ENCODE data around the gene ANKRD29. TPM values are rescaled to one million over a fixed set of nuclear protein-coding genes. Genes with fewer than 3 reads are reported as not detected.
"Not testable (repeated sequence)": the region's sequence is repeated elsewhere in the genome, so short reads cannot be mapped to it uniquely, and the experiment has no call there.

The ANKRD29 gene
- total RNA-seq, 1 experiment from 2014 or later = not detected

- in situ Hi-C loops (cut with HindIII; ENCODE audit: low sequenced_read_pairs) = no loop called here
- DNase-seq (ENCODE audit: low spot score) = no peak
Observed at GRCh38 chr18:23573626-23574431, 88.9 kb downstream of the ANKRD29 start.

- DNase-seq (ENCODE audit: low spot score) = no peak
- in situ Hi-C loops (cut with HindIII; ENCODE audit: low sequenced_read_pairs) = no loop called here
Observed at GRCh38 chr18:23573020-23573419, 89.7 kb downstream of the ANKRD29 start.

- in situ Hi-C loops (cut with HindIII; ENCODE audit: low sequenced_read_pairs) = no loop called here
- DNase-seq (ENCODE audit: low spot score) = no peak
Observed at GRCh38 chr18:23572570-23572969, 90.1 kb downstream of the ANKRD29 start.

GRCh38 chr18:23572012-23572411 is 90.7 kb downstream of the ANKRD29 start:
- in situ Hi-C loops (cut with HindIII; ENCODE audit: low sequenced_read_pairs) = no loop called here
- DNase-seq (ENCODE audit: low spot score) = no peak

- in situ Hi-C loops (cut with HindIII; ENCODE audit: low sequenced_read_pairs) = no loop called here
- no peak for DNase-seq (ENCODE audit: low spot score)
Observed at GRCh38 chr18:23570912-23571504, 91.7 kb downstream of the ANKRD29 start.

GRCh38 chr18:23569299-23570063 is 93.2 kb downstream of the ANKRD29 start:
- in situ Hi-C loops (cut with HindIII; ENCODE audit: low sequenced_read_pairs) = no loop called here

GRCh38 chr18:23568281-23569138 is 94.2 kb downstream of the ANKRD29 start:
- DNase-seq (ENCODE audit: low spot score) = no peak
- in situ Hi-C loops (cut with HindIII; ENCODE audit: low sequenced_read_pairs) = no loop called here

More at GRCh38 chr18:23569299-23570063, 93.2 kb downstream of the ANKRD29 start:
- DNase-seq (ENCODE audit: low spot score) = no peak

- in situ Hi-C loops (cut with HindIII; ENCODE audit: low sequenced_read_pairs) = no loop called here
- DNase-seq (ENCODE audit: low spot score) = no peak
Observed at GRCh38 chr18:23567671-23568070, 95.0 kb downstream of the ANKRD29 start.

- in situ Hi-C loops (cut with HindIII; ENCODE audit: low sequenced_read_pairs) = no loop called here
- no peak for DNase-seq (ENCODE audit: low spot score)
Observed at GRCh38 chr18:23565916-23566547, 96.7 kb downstream of the ANKRD29 start.

GRCh38 chr18:23563377-23564043 is 99.2 kb downstream of the ANKRD29 start:
- in situ Hi-C loops (cut with HindIII; ENCODE audit: low sequenced_read_pairs) = no loop called here
- DNase-seq (ENCODE audit: low spot score) = no peak

GRCh38 chr18:23560186-23560585 is 102.5 kb downstream of the ANKRD29 start:
- DNase-seq (ENCODE audit: low spot score) = no peak
- in situ Hi-C loops (cut with HindIII; ENCODE audit: low sequenced_read_pairs) = no loop called here

- in situ Hi-C loops (cut with HindIII; ENCODE audit: low sequenced_read_pairs); DNase-seq (ENCODE audit: low spot score): not testable (repeated sequence)
Observed at GRCh38 chr18:23557511-23557910, 105.2 kb downstream of the ANKRD29 start.

GRCh38 chr18:23556145-23556780 is 106.4 kb downstream of the ANKRD29 start:
- DNase-seq (ENCODE audit: low spot score) = no peak
- in situ Hi-C loops (cut with HindIII; ENCODE audit: low sequenced_read_pairs) = no loop called here

GRCh38 chr18:23553887-23554286 is 108.8 kb downstream of the ANKRD29 start:
- in situ Hi-C loops (cut with HindIII; ENCODE audit: low sequenced_read_pairs) = no loop called here
- DNase-seq (ENCODE audit: low spot score) = no peak

- no peak for DNase-seq (ENCODE audit: low spot score)
- in situ Hi-C loops (cut with HindIII; ENCODE audit: low sequenced_read_pairs) = no loop called here
Observed at GRCh38 chr18:23552505-23552904, 110.2 kb downstream of the ANKRD29 start.

- DNase-seq (ENCODE audit: low spot score) = no peak
- in situ Hi-C loops (cut with HindIII; ENCODE audit: low sequenced_read_pairs) = no loop called here
Observed at GRCh38 chr18:23551978-23552377, 110.7 kb downstream of the ANKRD29 start.

- in situ Hi-C loops (cut with HindIII; ENCODE audit: low sequenced_read_pairs) = no loop called here
- no peak for DNase-seq (ENCODE audit: low spot score)
Observed at GRCh38 chr18:23550898-23551297, 111.8 kb downstream of the ANKRD29 start.
